ENCODE data around the gene MIPEP. TPM values are rescaled to one million over a fixed set of nuclear protein-coding genes. Genes with fewer than 3 reads are reported as not detected.

The MIPEP gene
- total RNA-seq, 2 donors from 2014 or later = 15.0 to 15.7 TPM

DNA sequence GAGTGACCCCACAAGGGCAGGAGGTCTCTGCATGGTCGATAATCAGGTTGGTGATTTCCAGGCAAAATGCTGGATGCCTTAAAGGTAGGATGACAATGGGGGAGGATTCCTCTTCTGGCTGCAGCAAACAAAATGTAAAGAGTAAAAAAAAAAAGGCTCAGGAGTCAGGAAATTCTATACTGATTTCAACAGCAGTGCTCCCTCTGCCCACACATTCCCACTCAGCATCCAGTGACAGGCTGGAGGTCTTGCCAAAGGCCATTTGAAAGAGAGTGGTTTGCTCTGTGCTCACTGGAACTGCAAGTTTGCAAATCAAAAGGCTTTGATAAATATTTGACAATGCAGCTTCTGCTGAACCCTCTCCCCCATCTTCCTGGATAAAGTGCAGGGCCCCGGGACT, 183.6 kb downstream of the MIPEP start:
- intact Hi-C loops (cut with DNase I) = loop anchor here in 1 of 2 donors (5.0 kb wide), 1 partner anchor 1603 kb away; no protein-coding TSS in a partner anchor
- DNase-seq (ENCODE audit: low spot score) = no peak

DNA sequence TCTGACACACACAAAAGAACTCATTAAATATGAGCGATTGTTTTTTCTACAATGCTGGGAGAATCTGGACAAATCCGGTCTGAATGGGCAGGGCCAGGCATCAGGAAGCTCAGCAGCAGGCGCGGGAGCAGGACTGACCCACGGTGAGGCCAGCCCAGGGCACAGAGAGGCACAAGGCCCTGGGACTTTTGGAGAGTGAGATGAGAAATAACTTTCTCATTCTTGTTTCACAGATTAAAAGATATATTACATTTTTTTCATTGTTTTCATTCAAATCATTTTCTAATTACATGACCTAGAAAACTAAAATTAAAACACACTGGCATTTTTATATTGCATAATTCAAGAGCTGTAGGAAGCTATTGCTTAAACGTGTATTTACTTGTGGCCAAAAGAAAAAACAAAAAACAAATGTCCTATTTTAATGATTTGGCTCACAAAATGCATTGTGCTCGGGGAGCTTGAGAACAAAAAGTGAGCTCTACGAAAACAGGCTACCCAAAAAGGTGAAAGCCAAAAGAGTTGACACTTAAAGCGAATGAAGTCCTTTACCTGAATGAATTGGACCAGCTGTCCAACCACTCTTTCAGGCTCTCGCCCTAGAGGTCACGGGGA, 185.8 kb downstream of the MIPEP start:
- intact Hi-C loops (cut with DNase I) = no loop called here
- DNase-seq (ENCODE audit: low spot score) = no peak

DNA sequence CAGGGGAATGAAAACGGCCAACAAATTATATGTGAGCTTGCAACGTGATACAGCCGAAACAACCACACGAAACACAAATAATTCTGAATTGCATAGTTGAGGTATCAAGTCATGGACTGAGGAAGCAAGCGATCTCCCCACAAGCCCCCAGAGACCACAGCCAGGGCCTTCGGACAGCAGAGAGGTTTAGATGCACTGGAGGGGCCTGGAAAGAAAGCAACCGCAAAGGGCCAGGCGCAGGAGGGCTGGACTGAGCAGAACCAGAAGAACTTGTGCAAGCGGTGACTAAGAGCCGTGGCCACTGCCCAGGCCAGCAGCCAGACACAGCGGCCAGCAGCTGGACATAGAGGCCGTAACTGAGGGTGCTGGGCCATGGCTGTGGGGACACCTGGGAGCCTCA, 187.6 kb downstream of the MIPEP start:
- intact Hi-C loops (cut with DNase I) = no loop called here
- peak; percentile 97 for DNase-seq (ENCODE audit: low spot score)

DNA sequence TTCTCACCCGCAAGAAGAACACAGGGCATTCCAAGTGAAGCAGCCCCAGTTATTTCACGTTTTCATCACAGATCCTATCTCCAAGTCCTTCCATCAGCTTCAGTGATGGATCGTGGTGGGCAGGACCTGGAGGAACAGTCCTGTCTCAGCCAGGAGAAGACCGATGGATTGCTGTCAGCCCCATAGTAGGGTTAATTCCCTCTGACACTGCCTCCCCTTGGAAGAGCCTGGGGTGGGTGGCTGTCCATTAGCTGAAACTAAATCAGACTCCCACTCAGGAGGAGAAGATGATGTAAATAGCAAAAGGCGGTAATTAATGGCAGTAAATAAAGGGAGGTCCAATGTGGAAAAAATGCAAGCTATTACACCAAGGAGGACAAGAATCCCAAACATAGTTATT, 188.0 kb downstream of the MIPEP start:
- DNase-seq (ENCODE audit: low spot score) = no peak
- intact Hi-C loops (cut with DNase I) = no loop called here

DNA sequence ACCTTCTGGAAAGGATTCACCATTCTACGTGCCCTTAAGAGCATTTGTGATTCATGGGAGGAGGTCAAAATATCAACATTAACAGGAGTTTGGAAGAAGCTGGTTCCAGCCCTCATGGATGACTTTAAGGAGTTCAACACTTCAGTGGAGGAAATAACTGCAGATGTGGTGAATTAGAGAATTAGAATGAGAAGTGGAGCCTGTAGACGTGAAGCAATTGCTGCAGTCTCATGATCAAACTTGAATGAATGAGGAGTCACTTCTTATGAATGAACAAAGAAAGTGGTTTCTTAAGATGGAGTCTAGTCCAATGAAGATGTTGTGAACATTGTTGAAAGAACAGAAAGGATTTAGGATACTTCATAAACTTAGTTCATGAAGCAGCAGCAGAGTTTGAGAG, 189.9 kb downstream of the MIPEP start:
- DNase-seq (ENCODE audit: low spot score) = no peak

DNA sequence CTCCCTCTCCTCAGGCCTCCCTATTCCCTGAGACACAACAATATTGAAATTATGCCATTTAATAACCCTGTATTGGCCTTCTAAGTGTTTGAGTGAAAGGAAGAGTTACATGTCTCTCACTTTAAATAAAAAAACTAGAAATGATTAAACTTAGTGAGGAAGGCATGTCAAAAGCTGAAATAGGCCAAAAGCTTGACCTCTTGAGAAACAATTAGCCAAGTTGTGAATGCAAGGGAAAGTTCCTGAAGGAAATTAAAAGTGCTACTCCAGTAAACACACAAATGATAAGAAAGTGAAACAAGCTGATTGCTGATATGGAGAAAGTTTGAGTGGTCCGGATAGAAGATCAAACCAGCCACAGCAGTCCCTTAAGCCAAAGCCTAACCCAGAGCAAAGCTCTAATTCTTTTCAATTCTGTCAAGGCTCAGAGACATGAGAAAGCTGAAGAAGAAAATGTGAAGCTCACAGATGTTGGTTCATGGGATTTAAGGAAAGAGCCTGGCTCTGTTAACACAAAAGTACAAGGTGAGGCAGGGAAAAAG, 191.4 kb downstream of the MIPEP start:
- intact Hi-C loops (cut with DNase I) = no loop called here
- DNase-seq (ENCODE audit: low spot score) = no peak

More for the DNA sequence above, 189.9 kb downstream of the MIPEP start:
- intact Hi-C loops (cut with DNase I) = no loop called here

DNA sequence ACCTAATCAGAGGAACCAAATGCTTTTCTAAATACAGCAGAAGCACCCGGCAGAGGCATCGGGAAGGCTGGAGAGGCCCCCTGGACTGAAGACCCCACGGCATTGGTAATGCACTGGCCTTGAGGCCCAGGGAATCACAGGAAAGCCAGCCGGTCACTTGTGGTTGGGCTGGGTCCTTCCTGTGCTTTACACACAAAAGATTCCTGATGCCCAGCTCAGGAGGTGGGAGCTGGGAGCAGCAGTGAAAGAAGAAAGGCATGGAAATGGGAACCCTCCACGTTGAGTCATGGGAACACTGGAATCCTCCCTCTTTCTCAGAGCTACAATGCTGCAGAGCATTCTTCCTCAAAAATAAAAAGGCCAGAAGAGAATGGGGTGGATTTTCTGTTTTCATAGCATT, 192.6 kb downstream of the MIPEP start:
- intact Hi-C loops (cut with DNase I) = no loop called here
- no peak for DNase-seq (ENCODE audit: low spot score)

DNA sequence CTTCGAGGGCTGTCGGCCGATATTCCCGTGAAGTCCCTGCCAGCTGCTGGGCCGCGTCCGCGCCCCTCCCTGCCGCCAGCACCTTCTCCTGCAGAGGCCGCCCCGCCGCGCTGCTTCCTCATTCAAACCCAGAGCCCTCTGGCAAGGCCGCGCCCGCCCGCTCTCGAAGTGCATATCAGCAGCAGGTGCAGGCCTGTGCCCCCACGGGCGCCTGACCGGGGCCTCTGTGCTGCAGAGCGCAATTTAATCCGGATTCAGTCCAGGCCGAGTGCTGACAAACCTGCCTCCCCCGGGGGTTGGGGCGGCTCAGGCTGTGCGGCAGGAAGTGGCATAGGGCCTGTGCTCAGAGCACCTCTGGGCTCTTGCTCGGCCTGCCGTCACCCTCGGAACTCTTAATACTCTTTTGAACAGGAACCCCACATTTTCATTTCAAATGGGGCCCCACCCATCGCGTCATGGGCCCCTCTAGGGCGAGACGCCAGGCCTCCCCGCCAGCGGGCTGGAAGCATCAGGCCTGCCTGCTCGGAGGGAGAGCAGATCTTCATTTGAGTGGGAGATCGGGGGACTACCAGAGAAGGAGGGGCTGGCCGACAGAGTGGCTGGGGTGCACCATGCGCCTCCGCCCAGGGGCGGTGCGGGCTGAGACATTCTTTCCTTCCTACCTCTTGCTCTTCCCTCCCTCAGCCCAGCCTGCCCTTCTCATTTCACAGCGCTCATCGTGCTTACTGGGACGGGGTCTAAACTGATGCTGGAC, 193.3 kb downstream of the MIPEP start:
- intact Hi-C loops (cut with DNase I) = no loop called here

DNA sequence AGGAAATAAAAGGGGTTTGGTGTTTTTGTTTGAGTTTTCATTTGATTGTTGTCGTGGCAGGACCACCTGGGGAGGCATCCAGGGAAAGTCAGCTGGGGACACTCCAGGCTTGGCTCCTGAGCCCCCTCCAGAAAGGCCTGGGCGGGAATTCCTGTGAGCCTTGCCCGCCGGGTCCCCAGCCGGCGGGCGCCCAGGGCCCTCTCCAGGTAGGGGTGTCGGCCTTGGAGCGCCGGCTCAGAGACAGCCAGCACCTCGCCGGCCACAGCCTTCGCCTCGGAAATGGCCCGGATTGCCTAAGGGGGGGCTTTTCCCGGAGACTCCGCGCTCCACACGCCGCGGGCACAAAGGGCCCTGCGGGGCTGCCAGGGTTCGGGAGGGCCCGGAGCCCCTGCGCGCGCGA, 194.0 kb downstream of the MIPEP start:
- DNase-seq (ENCODE audit: low spot score) = no peak
- intact Hi-C loops (cut with DNase I) = no loop called here

More for the DNA sequence above, 193.3 kb downstream of the MIPEP start:
- DNase-seq (ENCODE audit: low spot score) = peak; percentile 89

DNA sequence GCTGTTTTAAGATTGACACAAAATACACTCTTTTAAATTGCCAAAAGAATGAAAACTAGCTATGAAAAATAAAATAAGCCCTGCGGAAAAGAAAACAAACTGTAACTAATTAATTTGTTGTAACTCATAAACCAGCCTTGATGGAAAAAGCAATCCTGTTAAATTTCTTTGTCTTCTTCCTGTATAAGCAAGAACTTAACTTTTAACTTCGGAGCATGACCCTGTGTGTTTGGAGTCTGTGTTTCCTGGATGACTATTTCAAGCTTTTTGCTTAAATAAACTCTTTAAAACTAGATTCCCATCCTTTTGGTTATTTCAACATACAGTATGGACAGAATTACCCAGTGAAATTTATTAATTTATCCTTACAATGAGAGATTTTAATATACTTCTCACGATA, 196.4 kb downstream of the MIPEP start:
- no peak for DNase-seq (ENCODE audit: low spot score)
- intact Hi-C loops (cut with DNase I) = no loop called here

DNA sequence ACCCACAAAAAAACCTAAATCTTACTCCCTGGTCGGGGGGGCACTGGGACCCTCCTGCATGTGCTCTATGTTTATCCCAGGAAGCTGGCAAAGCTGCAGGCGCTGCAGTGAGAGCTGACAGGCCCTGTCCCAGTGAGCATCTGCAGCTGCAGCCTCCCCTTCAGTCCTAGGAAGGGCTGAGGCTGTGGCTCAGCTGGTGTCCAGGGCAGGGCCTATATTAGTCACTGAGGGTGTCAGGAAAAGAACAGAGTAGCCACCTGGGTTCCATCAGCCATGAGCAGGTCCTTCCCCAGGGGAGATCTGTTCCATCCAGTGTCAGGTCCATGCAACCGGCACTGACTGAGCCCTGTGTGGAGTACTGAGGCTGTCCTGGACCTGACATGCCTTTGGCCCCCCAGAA, 198.5 kb downstream of the MIPEP start:
- no peak for DNase-seq (ENCODE audit: low spot score)
- intact Hi-C loops (cut with DNase I) = no loop called here

DNA sequence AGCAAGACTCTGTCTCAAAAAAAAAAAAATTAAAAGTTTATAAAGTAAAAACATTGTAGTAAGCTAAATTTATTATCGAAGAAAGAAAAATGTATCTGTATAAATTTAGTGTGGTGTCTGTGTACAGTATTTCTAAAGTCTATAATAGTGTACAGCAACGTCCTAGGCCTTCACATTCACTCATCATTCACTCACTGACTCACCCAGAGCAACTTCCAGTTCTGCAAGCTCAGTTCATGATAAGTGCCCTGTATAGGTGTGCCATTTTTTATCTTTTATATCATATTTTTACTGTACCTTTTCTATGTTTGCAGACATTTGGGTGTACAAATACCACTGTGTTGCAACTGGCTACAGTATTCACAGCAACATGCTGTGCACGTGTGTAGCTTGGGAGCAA, 200.9 kb downstream of the MIPEP start:
- no peak for DNase-seq (ENCODE audit: low spot score)
- intact Hi-C loops (cut with DNase I) = no loop called here

DNA sequence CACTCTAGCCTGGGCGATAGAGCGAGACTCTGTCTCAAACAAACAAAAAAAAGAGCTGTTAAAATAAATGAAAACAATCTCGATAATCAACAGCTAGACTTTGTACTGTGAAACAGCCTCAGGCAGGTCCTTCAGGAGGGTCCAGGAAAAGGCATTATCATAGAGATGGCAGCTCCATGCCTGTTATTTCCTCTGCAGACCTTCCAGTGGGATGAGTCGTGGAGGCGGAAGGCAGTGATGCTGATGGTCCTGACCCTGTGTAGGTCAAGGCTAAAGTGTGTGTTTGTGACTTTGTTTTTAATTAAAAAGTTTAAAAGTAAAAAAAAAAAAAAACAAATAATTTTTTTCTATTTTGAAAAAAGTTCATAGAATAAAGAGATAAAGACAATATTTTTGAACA, 201.6 kb downstream of the MIPEP start:
- DNase-seq (ENCODE audit: low spot score) = no peak
- intact Hi-C loops (cut with DNase I) = no loop called here

DNA sequence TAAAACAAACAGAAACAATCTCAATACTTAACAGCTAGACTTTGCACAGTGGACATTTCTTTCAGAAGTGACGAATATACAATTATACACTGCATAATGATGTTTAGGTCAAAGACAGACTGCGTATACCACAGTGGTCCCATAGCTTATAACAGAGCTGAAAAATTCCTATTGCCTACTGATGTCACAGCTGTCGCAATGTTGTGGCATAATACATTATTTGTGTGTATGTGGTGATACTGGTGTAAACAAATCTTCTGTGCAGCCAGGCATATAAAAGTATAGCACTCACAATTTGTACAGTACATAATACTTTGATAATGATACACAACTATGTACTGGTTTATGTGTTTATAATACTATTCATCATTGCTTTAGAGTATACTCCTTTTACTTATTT, 202.3 kb downstream of the MIPEP start:
- intact Hi-C loops (cut with DNase I) = no loop called here
- no peak for DNase-seq (ENCODE audit: low spot score)

DNA sequence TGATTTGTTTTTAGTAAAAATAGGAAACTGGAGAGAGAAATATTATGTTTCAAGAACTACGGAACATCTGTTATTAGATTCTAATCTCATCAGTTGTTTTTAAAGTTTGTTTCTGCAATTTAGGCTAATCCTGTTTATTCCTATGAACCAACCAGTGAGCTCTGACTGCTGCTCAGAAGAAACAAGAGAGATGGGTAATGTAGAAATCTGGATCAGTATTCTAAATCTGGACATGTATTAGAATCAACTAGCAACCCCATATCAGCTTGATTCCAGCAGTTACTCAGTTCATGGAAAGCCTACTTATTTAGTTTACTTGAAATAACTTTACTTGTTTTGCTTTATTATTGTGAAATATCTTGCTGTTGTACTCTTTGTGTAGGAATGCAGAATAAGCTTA, 203.8 kb downstream of the MIPEP start:
- no peak for DNase-seq (ENCODE audit: low spot score)
- intact Hi-C loops (cut with DNase I) = no loop called here

DNA sequence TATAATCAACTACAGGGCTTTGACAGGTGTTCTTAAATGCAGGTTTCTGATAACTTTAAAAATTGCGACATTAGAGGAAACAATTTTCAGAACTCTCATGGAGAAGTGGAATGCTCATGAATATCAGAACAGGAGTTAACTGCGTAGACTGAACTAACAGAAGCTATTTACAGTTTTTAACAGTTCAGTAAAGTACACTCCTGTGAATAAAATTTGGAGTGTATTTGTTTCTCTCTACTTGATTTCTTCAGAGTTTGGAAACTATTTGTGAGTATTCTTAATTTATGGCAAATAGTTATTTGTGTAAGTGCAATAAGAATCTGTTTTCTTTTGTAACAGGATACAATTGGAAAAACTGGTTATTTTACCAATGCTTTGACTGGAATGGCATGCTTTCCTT, 204.6 kb downstream of the MIPEP start:
- intact Hi-C loops (cut with DNase I) = no loop called here
- no peak for DNase-seq (ENCODE audit: low spot score)

DNA sequence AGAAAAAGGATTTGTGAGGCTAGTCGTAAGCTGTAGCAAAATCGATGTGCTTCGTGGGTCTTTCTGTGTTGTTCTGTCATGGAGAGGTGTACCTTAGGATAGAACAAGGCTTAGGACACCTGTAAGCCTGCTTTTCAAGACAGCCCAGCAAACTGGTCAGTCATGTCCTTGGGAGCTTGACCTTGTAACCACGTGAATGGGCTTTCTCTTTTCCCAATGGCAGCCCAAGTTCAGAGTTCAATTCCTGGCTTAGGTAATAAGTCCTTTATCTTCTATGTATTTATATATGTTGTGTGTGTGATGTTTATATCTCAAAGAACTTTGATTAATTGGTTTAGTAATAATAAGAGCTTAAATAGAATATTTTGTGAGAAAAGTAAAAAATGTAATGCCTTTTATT, 206.1 kb downstream of the MIPEP start:
- intact Hi-C loops (cut with DNase I) = no loop called here
- DNase-seq (ENCODE audit: low spot score) = no peak

DNA sequence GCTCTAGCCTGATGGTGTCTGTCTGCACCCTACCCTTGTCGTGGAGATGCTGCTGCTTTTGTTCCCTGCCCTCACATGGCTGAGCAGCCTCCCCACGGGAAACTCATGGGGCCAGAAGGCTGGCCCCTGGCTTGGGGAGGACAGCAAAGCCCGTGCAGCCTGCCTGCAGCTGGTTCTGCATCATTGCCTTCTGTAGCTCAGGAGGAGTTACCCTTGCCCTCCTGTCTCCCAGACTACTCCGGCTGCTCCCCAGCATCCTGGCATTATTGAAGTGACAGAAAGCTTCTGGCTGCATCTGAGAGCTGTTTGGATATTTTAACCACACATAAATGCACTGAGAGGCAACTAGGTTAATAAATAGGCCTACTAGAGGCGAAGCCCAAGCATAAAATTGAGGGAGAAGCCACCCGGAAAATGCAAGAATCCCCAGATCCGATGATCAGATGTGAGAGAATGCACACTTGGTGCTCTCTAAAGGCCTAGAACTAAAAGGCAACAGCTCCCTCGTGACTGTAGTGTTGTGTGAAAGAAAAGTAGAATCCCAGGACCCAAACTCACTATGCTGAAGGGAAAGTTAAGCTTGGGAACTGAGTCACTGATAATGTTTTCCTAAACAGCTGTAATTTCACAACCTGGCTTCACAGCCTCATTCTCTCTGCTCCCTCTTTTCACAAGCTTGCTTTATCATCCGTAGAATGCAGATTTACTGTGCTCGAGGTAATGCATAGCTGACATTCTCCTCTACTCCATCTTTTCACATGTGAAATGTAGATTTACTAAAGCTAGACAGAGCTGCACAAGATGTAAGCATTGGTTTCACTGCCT, 208.1 kb downstream of the MIPEP start:
- no peak for DNase-seq (ENCODE audit: low spot score)
- intact Hi-C loops (cut with DNase I) = no loop called here
